ENCODE data around the gene SMPX.
A peak's percentile ranks its signal among the peaks of the same experiment; 100 is the strongest.

Gene SMPX

GRCh38 chrX:21711848-21712197, 46.1 kb downstream of the SMPX start:
- Mint-ChIP-seq H3K4me3 (no peak overlapping the region), H3K27ac (no peak overlapping the region), H3K4me1 (no peaks in the 10 kb centered on the region), H3K9me3 (peaks cover 2 to 9% of the 10 kb centered on the region in 2 donors), H3K27me3 (peaks cover 0 to 9% of the 10 kb centered on the region in 2 donors), H3K36me3 (no peaks in the 10 kb centered on the region)
- no peak for DNase-seq
- no peak for ATAC-seq (replicated peaks)

- Mint-ChIP-seq H3K27me3 (peaks cover 0 to 8% of the 10 kb centered on the region in 2 donors), H3K36me3 (no peaks in the 10 kb centered on the region), H3K27ac (no peak overlapping the region), H3K4me3 (no peak overlapping the region), H3K9me3 (peaks cover 2 to 9% of the 10 kb centered on the region in 2 donors), H3K4me1 (no peaks in the 10 kb centered on the region)
- no peak for ATAC-seq (replicated peaks)
- DNase-seq: no peak
Measured at GRCh38 chrX:21711129-21711847, 46.6 kb downstream of the SMPX start.

- Mint-ChIP-seq H3K36me3 (no peaks in the 10 kb centered on the region), H3K27me3 (peaks cover 0 to 5% of the 10 kb centered on the region in 2 donors), H3K9me3 (peaks cover 0 to 3% of the 10 kb centered on the region in 2 donors), H3K27ac (no peak overlapping the region), H3K4me1 (no peaks in the 10 kb centered on the region), H3K4me3 (no peak overlapping the region)
- no peak for DNase-seq
- ATAC-seq (replicated peaks): no peak
Measured at GRCh38 chrX:21708116-21708515, 49.8 kb downstream of the SMPX start.

- no peaks in the 10 kb centered on the region for H3K4me1 Mint-ChIP-seq
- H3K36me3 Mint-ChIP-seq: no peaks in the 10 kb centered on the region
- ATAC-seq (replicated peaks) (no peak), DNase-seq (no peak)
- no peak overlapping the region for H3K4me3 Mint-ChIP-seq
- no peak overlapping the region for H3K27ac Mint-ChIP-seq
- H3K27me3 Mint-ChIP-seq: peaks cover 0 to 5% of the 10 kb centered on the region in 2 donors
- H3K9me3 Mint-ChIP-seq: peaks cover 0 to 3% of the 10 kb centered on the region in 2 donors
Measured at GRCh38 chrX:21705225-21705624, 52.7 kb downstream of the SMPX start.

GRCh38 chrX:21702725-21703124, 55.2 kb downstream of the SMPX start:
- H3K4me1 Mint-ChIP-seq: peaks cover 8 to 12% of the 10 kb centered on the region in 2 donors
- peaks cover 0 to 3% of the 10 kb centered on the region in 2 donors for H3K36me3 Mint-ChIP-seq
- peaks cover 0 to 5% of the 10 kb centered on the region in 2 donors for H3K27me3 Mint-ChIP-seq
- no peak overlapping the region for H3K4me3 Mint-ChIP-seq
- no peak for ATAC-seq (replicated peaks)
- no peak overlapping the region for H3K27ac Mint-ChIP-seq
- peaks cover 0 to 9% of the 10 kb centered on the region in 2 donors for H3K9me3 Mint-ChIP-seq
- no peak for DNase-seq

GRCh38 chrX:21700967-21701366, 56.9 kb downstream of the SMPX start:
- DNase-seq: no peak
- no peak overlapping the region for H3K4me3 Mint-ChIP-seq
- H3K27me3 Mint-ChIP-seq: no peaks in the 10 kb centered on the region
- ATAC-seq (replicated peaks): no peak
- H3K27ac Mint-ChIP-seq: no peak overlapping the region
- H3K9me3 Mint-ChIP-seq: peaks cover 0 to 5% of the 10 kb centered on the region in 2 donors
- H3K4me1 Mint-ChIP-seq: peaks cover 8 to 12% of the 10 kb centered on the region in 2 donors
- peaks cover 0 to 3% of the 10 kb centered on the region in 2 donors for H3K36me3 Mint-ChIP-seq

GRCh38 chrX:21700275-21700674, 57.6 kb downstream of the SMPX start:
- no peak overlapping the region for H3K4me3 Mint-ChIP-seq
- DNase-seq: no peak
- no peak overlapping the region for H3K27ac Mint-ChIP-seq
- H3K9me3 Mint-ChIP-seq: peaks cover 0 to 5% of the 10 kb centered on the region in 2 donors
- H3K27me3 Mint-ChIP-seq: no peaks in the 10 kb centered on the region
- H3K4me1 Mint-ChIP-seq: peaks cover 8 to 12% of the 10 kb centered on the region in 2 donors
- peaks cover 0 to 3% of the 10 kb centered on the region in 2 donors for H3K36me3 Mint-ChIP-seq
- ATAC-seq (replicated peaks): no peak

GRCh38 chrX:21699136-21699535, 58.8 kb downstream of the SMPX start:
- Mint-ChIP-seq H3K4me1 (peaks cover 8 to 12% of the 10 kb centered on the region in 2 donors), H3K27ac (no peak overlapping the region), H3K27me3 (no peaks in the 10 kb centered on the region), H3K4me3 (no peak overlapping the region), H3K9me3 (peaks cover 0 to 5% of the 10 kb centered on the region in 2 donors), H3K36me3 (peaks cover 0 to 3% of the 10 kb centered on the region in 2 donors)
- no peak for ATAC-seq (replicated peaks)
- no peak for DNase-seq

GRCh38 chrX:21698272-21698671, 59.6 kb downstream of the SMPX start:
- DNase-seq (peak; percentile 1), ATAC-seq (replicated peaks) (peak; percentile 74 to 91)
- H3K27ac Mint-ChIP-seq: peak overlapping the region; percentile 53
- no peak overlapping the region for H3K4me3 Mint-ChIP-seq
- peaks cover 0 to 5% of the 10 kb centered on the region in 2 donors for H3K9me3 Mint-ChIP-seq
- no peaks in the 10 kb centered on the region for H3K27me3 Mint-ChIP-seq
- peaks cover 8 to 12% of the 10 kb centered on the region in 2 donors for H3K4me1 Mint-ChIP-seq
- peaks cover 0 to 3% of the 10 kb centered on the region in 2 donors for H3K36me3 Mint-ChIP-seq

- Mint-ChIP-seq H3K4me3 (no peak overlapping the region), H3K4me1 (no peaks in the 10 kb centered on the region), H3K9me3 (peaks cover 0 to 4% of the 10 kb centered on the region in 2 donors), H3K27ac (no peak overlapping the region), H3K36me3 (no peaks in the 10 kb centered on the region), H3K27me3 (peaks cover 0 to 9% of the 10 kb centered on the region in 2 donors)
- DNase-seq (no peak), ATAC-seq (replicated peaks) (no peak)
Measured at GRCh38 chrX:21691512-21692018, 66.4 kb downstream of the SMPX start.

- DNase-seq: no peak
- Mint-ChIP-seq H3K4me1 (no peaks in the 10 kb centered on the region), H3K4me3 (no peak overlapping the region), H3K27ac (no peak overlapping the region), H3K27me3 (peaks cover 13 to 17% of the 10 kb centered on the region in 2 donors), H3K9me3 (peaks cover 0 to 4% of the 10 kb centered on the region in 2 donors), H3K36me3 (no peaks in the 10 kb centered on the region)
- ATAC-seq (replicated peaks): no peak
Measured at GRCh38 chrX:21683941-21684340, 74.0 kb downstream of the SMPX start.

GRCh38 chrX:21678048-21678612, 79.8 kb downstream of the SMPX start:
- Mint-ChIP-seq H3K4me1 (peaks cover 0 to 4% of the 10 kb centered on the region in 2 donors), H3K4me3 (no peak overlapping the region), H3K27ac (no peak overlapping the region), H3K9me3 (no peaks in the 10 kb centered on the region), H3K27me3 (peaks cover 11% of the 10 kb centered on the region in 2 donors), H3K36me3 (no peaks in the 10 kb centered on the region)
- ATAC-seq (replicated peaks) (no peak), DNase-seq (no peak)

GRCh38 chrX:21675931-21676330, 82.0 kb downstream of the SMPX start:
- Mint-ChIP-seq H3K4me1 (peaks cover 0 to 4% of the 10 kb centered on the region in 2 donors), H3K9me3 (no peaks in the 10 kb centered on the region), H3K27ac (no peak overlapping the region), H3K4me3 (no peak overlapping the region), H3K36me3 (no peaks in the 10 kb centered on the region), H3K27me3 (peaks cover 14 to 15% of the 10 kb centered on the region in 2 donors)
- no peak for ATAC-seq (replicated peaks)
- DNase-seq: no peak

GRCh38 chrX:21674430-21675186, 83.3 kb downstream of the SMPX start:
- peaks cover 14 to 15% of the 10 kb centered on the region in 2 donors for H3K27me3 Mint-ChIP-seq
- DNase-seq (no peak), ATAC-seq (replicated peaks) (no peak)
- H3K4me3 Mint-ChIP-seq: no peak overlapping the region
- H3K9me3 Mint-ChIP-seq: no peaks in the 10 kb centered on the region
- H3K36me3 Mint-ChIP-seq: no peaks in the 10 kb centered on the region
- no peak overlapping the region for H3K27ac Mint-ChIP-seq
- H3K4me1 Mint-ChIP-seq: peaks cover 0 to 4% of the 10 kb centered on the region in 2 donors

Measured in stimulated activated naive B cell treated with anti-CD40 and anti-IgM and Interleukin-4, amounts not matched to agents 10 μg/mL and 1 μg/mL and 100 μg/mL, for 72 hours (primary cell).